Gastrocnemius medialis (tissue), 4 donors: Measurements from ENCODE around the gene LY9.

Source experiments
- CTCF ChIP-seq, 5 experiments: fragments of 450-650 bp in 3 of 5; fragments of 200-600 bp in 2 of 5; sonication (generic) in 2 of 5; IDR thresholded peaks in 4 of 5; conservative IDR thresholded peaks in 1 of 5; 1 replicate in 4 of 5; 2 replicates in 1 of 5; pipeline ENCODE4 v1.5.1; 2016 to 2019; ENCODE audit warnings: antibody characterized with exemption in 5 of 5, mild to moderate bottlenecking in 3 of 5, moderate library complexity in 3 of 5
- POLR2A ChIP-seq, 2 donors: fragments of 450-650 bp; IDR thresholded peaks; one replicate each; pipeline ENCODE4 v1.6.1; 2017; ENCODE audit warnings: antibody characterized with exemption in 2 of 2, mild to moderate bottlenecking in 2 of 2, moderate library complexity in 2 of 2

GRCh38 chr1:160860840-160861505 lies 65.0 kb downstream of the LY9 start:
- TF ChIP-seq CTCF (IDR thresholded peaks at IDR 0.05 in 4 of 5, conservative IDR thresholded peaks at IDR 0.05 in 1 of 5) (no peak), POLR2A (IDR thresholded peaks at IDR 0.05) (no peak)
